22Rv1 (cell line): Measurements from ENCODE around the gene HNRNPU.

Source experiments
- ZFX ChIP-seq: fragments of 450-650 bp; IDR thresholded peaks from 2 replicates; pipeline ENCODE4 v1.6.1; 2017; ENCODE audit warnings: antibody characterized with exemption, borderline replicate concordance
- TF ChIP-seq, protein P1 (sequence below): fragments of 450-650 bp; IDR thresholded peaks from 2 replicates; pipeline ENCODE4 v1.5.1; 2017; ENCODE audit warnings: mild to moderate bottlenecking

- TF ChIP-seq, protein P1, sequence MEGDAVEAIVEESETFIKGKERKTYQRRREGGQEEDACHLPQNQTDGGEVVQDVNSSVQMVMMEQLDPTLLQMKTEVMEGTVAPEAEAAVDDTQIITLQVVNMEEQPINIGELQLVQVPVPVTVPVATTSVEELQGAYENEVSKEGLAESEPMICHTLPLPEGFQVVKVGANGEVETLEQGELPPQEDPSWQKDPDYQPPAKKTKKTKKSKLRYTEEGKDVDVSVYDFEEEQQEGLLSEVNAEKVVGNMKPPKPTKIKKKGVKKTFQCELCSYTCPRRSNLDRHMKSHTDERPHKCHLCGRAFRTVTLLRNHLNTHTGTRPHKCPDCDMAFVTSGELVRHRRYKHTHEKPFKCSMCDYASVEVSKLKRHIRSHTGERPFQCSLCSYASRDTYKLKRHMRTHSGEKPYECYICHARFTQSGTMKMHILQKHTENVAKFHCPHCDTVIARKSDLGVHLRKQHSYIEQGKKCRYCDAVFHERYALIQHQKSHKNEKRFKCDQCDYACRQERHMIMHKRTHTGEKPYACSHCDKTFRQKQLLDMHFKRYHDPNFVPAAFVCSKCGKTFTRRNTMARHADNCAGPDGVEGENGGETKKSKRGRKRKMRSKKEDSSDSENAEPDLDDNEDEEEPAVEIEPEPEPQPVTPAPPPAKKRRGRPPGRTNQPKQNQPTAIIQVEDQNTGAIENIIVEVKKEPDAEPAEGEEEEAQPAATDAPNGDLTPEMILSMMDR, result no peak
- no peak for TF ChIP-seq ZFX
Observed at GRCh38 chr1:244807138-244807537, 57.2 kb downstream of the HNRNPU start.
